HG03432 (cell line): ENCODE data around the gene CYP2J2.
"Not testable (repeated sequence)": the region's sequence is repeated elsewhere in the genome, so short reads cannot be mapped to it uniquely, and the experiment has no call there.

Experiments used
- ATAC-seq: cut with Tn5 transposase; IDR thresholded peaks from one replicate; pipeline ENCODE4 v1.9.1; 2021; ENCODE audit warnings: mild to moderate bottlenecking, moderate library complexity; ENCODE audit not compliant: unreplicated experiment

The CYP2J2 gene

DNA sequence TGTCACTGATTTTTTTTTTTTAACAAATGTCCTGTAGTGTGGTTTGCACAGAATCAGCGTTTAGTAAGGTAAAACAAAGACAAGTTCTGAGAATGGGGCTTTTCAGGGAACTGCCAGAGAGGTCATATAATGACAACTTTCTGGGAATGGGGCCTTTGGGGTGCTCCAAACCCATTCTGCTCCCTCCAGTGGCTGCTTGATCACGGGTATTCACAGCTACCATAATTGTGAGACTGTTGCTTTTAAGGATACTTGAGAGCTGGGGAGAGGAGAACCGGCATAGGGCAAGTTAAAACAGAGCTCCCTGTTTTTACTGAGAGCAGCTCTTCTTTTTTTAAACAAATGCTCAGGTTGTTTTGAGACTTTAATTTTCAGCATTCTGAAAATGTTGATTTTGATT is 48.2 kb downstream of the CYP2J2 start:
- no peak for ATAC-seq

DNA sequence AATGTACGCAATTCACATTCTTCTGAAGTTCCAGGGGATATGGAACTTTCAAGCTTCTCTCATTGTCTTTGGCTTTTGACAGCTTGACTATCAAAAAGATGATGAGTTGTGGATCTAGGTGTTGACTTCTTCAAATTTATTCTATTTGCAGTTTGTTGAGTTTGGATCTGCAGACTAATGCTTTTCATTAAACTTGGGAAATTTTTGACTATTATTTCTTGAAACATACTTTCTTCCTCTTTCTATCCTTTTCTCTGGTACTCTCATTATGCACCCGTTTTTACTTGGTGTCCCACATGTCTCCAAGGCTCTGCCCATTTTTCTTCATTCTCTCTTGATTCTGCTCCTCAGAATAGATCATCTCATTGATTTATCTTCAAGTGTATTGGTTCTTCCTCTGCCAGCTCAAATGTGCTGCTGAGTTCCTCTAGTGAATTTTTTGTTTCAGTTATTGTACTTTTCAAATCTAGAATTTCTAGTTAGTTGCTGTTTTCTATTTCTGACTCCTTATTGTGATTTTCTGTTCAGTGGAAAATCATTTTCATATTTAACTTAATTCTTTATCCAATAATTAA is 49.4 kb downstream of the CYP2J2 start:
- ATAC-seq = no peak

DNA sequence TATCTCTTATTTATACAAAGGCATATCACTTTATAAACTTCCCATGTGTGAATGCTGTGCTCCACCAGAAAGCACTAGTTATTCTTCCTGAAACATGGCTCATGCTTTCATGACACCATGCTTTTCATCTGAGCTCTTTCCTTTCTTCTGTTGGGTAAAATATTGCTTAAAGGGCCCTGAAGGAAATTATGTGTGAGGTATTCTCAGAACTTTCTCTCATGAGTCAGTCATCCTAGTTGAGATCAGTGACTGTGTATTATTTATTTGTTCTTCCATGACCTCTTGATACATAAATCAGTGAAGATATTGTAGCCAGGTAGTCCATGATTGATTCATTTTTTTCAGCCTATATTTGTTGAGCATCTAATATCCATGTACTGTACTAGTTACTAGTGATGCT is 54.8 kb downstream of the CYP2J2 start:
- no peak for ATAC-seq

DNA sequence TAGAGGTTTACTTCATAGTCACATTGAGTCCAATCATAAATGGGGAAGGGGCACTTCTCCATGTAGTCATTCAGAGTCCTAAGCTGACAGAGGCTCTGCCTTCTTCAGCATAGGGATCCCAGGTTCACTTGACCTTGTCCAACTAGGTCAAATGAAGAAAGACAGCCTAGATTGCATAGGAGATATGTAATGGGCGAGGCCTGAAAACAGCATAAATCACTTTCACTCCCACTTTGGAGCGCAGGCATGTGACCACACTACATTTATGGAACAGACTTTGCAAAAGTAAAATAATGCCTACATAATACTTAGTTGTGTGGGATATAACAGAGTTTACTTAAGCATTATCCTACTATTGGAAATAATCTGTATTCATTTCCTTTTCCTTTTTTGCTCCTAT is 60.1 kb downstream of the CYP2J2 start:
- no peak for ATAC-seq

DNA sequence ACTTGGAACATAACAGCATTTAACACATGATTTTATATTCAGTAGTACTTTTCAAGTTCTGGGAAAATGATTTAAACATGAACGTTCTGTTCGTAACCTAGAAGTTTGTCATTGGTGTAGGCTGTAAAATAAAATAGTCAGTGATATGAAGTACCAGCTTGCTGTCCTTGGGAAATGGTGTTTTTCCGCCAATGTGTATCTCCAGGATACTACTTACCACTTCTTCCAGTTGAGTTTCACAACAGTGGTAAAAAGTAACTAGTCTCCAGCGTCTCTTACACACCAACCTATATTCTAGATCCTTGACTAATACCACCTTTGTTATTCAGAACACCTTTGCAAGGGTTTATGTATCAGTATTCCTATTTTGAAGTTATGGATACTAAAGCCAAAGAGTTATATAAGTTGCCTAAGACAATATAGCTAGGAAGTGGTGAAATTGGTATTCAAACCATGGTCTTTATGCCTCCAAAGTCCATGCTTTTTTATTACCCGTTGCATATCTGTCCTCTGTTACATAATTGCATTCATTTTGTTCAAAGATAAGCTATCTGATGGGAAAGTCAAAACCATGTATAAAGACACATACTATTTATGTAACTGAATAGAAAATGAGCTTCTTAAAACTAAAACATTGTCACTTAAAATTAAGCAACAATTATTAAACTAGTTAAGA is 68.8 kb downstream of the CYP2J2 start:
- no peak for ATAC-seq

DNA sequence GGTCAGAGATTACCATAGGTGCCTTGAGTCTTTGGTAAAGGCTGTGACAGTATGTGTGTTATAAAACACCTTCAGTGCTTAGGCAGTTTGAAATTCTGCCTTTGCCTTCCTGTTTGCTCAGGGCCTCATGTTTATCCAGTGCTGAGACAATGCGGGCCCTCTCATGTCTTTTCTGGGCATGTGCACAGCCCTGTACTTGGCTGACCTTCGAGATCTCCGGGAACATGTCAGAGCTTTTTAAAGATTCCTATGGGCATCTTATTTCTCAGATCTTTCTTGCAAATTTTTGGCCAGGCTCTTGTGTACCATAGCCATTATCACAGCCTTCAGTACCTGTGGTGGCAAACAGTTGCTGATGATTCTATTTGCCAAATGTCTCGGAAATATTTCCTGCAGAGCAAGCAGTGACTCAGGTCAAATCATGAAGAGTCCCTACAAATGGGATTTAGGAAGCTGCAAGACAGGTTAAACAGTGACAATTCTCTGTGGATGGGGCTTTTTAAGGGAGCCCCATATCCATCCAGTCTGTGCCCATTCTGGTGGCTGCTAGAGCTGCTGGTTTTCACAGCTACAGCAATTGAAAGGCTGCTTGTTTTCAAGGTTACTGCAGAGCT is 69.7 kb downstream of the CYP2J2 start:
- ATAC-seq = no peak

DNA sequence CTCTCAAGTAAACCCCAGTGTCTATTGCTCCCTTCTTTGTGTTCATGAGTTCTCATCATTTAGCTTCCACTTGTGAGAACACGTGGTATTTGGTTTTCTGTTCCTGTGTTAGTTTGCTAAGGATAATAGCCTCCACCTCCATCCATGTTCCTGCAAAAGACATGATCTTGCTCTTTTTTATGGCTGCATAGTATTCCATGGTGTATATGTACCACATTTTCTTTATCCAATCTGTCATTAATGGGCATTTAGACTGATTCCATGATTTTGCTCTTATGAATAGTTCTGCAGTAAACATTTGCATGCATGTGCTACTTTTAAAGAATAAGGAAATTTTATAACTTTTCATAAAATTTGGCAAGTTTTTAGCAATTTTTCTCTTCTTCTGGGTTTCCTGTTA is 71.3 kb downstream of the CYP2J2 start:
- ATAC-seq = not testable (repeated sequence)

DNA sequence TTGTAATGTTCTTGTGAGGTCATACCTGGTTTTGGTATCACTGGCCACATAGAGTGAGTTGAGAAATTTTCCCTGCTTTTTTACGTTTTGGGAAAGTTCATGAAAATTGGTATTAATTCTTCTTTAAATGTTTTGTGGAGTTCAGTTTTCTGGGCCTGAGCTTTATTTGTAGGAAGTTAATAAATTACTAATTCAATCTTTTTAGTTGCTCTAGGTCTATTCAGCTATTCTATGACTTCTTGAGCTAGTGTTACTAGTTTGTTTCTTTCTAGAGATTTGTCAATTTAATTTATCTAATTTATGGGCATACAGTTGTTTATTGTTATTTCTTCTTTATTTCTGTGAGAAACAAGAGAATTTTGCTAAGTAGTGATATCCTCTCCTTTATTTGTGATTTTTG is 74.5 kb downstream of the CYP2J2 start:
- no peak for ATAC-seq

DNA sequence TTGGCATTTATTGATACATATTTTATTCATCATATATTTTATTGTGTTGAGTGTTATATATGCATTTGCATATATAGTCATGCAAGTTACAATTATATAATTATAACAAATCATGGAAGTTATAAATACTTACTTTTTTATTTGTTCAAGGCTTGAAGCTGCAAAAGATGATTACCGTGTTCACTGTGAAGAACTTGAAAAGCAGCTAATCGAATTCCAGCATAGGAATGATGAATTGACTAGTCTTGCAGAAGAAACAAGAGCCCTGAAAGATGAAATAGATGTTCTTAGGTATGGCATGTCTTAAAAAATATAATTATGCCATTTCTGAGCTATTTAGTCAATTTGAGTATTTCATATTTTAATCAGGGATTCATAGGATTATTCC is 79.7 kb downstream of the CYP2J2 start:
- ATAC-seq = no peak

DNA sequence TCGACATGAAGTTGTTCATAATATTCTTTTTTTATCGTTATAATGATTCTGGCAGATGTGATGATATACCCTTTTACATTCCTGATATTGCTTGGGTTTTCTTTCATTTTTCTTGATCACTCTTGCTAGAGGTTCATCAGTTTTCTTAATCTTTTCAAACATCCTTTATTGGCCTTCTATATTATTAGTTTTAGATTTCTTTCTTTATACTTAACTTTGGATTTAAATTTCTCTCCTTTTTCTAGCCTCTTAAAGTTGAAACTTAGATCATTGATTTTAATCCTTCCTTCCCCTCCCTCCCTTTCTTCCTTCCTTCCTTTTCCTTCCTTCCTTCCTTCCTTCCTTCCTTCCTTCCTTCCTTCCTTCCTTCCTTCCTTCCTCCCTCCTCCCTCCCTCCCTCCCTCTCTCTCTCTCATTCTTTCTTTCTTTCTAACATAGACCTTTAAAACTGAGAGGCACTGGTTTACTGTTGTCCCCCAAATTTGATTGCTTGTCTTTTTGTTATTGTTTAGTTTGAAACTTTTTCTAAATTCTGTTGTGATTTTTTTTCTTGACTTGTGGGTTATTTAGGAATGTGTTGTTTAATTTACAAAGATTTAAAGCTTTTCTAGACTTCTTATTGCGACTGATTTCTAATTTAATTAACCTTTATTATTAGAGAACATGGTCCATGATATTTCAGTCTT is 80.2 kb downstream of the CYP2J2 start:
- ATAC-seq = no peak

DNA sequence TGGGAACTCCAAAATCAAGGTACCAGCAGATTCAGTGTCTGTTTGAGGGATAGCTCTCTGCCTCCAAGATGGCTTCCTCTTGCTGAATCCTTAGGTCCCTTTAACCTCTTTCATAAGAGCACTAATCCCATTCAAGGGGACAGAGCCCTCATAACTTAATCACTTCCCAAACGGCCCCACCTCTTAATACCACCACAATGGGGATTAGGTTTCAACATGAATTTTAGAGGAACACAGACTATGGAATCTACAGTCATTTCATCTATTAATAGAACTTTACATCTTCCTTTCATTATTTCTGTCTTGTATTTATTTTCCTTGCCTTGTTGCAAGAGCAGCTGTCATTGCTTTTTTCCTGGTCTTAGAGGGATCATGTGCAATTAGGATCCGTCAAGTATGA is 81.5 kb downstream of the CYP2J2 start:
- ATAC-seq = no peak
